ENCODE data around the gene AFF3. TPM values are rescaled to one million over a fixed set of nuclear protein-coding genes. Genes with fewer than 3 reads are reported as not detected.
"Not testable (repeated sequence)": the region's sequence is repeated elsewhere in the genome, so short reads cannot be mapped to it uniquely, and the experiment has no call there.

Gene AFF3
- 0.05 TPM in 1 of 2 replicates, not detected in the other for total RNA-seq

GRCh38 chr2:100142393-100142792, at the start of gene AFF3:
Gene AFF3 (minus strand): TSS chr2:100142590. CDS start chr2:100104454, 38,136 bp downstream.
- DNase-seq: no peak

- no peak for DNase-seq
Observed at GRCh38 chr2:100189387-100189786, 47.0 kb upstream of the AFF3 start.

GRCh38 chr2:100188326-100188725, 45.9 kb upstream of the AFF3 start:
- DNase-seq: no peak

- DNase-seq: no peak
Observed at GRCh38 chr2:100186126-100186525, 43.7 kb upstream of the AFF3 start.

GRCh38 chr2:100185516-100185915, 43.1 kb upstream of the AFF3 start:
- no peak for DNase-seq

GRCh38 chr2:100185105-100185504, 42.7 kb upstream of the AFF3 start:
- no peak for DNase-seq

GRCh38 chr2:100184055-100184737, 41.8 kb upstream of the AFF3 start:
- no peak for DNase-seq

GRCh38 chr2:100182494-100183361, 40.3 kb upstream of the AFF3 start:
- no peak for DNase-seq

- no peak for DNase-seq
Observed at GRCh38 chr2:100180503-100180902, 38.1 kb upstream of the AFF3 start.

GRCh38 chr2:100179806-100180205, 37.4 kb upstream of the AFF3 start:
- DNase-seq: no peak

GRCh38 chr2:100178864-100179263, 36.5 kb upstream of the AFF3 start:
- no peak for DNase-seq

- DNase-seq: peak; percentile 88
Observed at GRCh38 chr2:100178085-100178788, 35.8 kb upstream of the AFF3 start.

GRCh38 chr2:100176925-100177324, 34.5 kb upstream of the AFF3 start:
- DNase-seq: no peak

GRCh38 chr2:100174026-100174431, 31.6 kb upstream of the AFF3 start:
- no peak for DNase-seq

- DNase-seq: no peak
Observed at GRCh38 chr2:100166701-100167100, 24.3 kb upstream of the AFF3 start.

GRCh38 chr2:100163605-100164004, 21.2 kb upstream of the AFF3 start:
- DNase-seq: no peak

GRCh38 chr2:100161945-100162620, 19.7 kb upstream of the AFF3 start:
- no peak for DNase-seq

GRCh38 chr2:100160396-100160795, 18.0 kb upstream of the AFF3 start:
- no peak for DNase-seq

GRCh38 chr2:100151832-100152231, 9.4 kb upstream of the AFF3 start:
- not testable (repeated sequence) for DNase-seq

- DNase-seq: no peak
Observed at GRCh38 chr2:100151310-100151709, 8.9 kb upstream of the AFF3 start.

GRCh38 chr2:100148883-100149282, 6.5 kb upstream of the AFF3 start:
- no peak for DNase-seq

GRCh38 chr2:100146657-100146960, 4.2 kb upstream of the AFF3 start:
- DNase-seq: no peak
